ENCODE measurements around the gene TMEM145.

DNA sequence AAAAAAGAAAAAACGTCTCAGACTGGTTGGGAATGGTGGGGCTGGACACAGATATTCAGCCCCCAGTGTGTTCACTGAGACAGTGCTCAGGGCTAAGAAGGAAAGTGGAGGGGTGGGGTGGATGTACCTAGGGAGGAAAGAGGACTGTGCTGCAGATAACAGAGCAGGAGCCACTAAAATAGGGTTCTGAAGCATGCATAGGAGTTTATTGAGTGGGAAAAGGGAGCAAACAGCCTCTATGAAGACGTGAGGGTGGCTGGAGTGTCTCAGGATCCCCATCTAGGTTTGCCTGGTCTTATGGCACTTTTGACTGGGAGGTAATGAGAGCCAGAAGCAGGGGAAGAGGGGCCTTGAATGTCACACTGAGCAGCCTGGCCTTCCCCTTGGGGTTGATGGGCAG, 15.7 kb downstream of the TMEM145 start:
- TF ChIP-seq CTCF (optimal IDR thresholded peaks at IDR 0.05 in 1 of 3, IDR thresholded peaks at IDR 0.05 in 1 of 3, conservative IDR thresholded peaks at IDR 0.05 in 1 of 3; ENCODE audit: extremely low read depth in 1 of 3, insufficient read depth in 2 of 3, low read length in 3 of 3) (no peak), EZH2 (IDR thresholded peaks at IDR 0.05; ENCODE audit: low read length) (no peak)

Measured in keratinocyte (primary cell).